HG02759 (cell line): ENCODE results near the gene NPTN.
"Not testable (repeated sequence)": the region's sequence is repeated elsewhere in the genome, so short reads cannot be mapped to it uniquely, and the experiment has no call there.

Source experiments
- ATAC-seq: cut with Tn5 transposase; IDR thresholded peaks from one replicate; pipeline ENCODE4 v1.9.1; 2021; ENCODE audit warnings: mild to moderate bottlenecking, moderate library complexity; ENCODE audit not compliant: unreplicated experiment

The NPTN gene

DNA sequence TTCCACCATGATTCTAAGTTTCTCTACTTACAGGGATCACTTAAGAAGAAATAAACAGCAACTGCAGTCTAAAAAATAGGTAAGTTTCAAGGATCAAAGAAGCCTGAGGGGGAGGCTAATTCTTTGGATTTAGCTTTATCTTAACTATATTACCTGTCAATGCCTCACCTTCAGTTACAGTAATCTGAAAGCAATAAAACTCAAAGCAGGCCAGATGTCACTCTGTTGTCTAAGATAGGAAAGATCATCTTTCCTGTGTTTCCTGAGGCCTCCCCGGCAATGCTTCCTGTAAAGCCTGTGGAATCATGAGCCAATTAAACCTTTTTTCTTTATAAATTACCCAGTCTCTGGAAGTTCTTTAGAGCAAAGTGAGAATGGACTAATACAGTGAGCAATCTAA, 60.2 kb downstream of the NPTN start:
- ATAC-seq: no peak

DNA sequence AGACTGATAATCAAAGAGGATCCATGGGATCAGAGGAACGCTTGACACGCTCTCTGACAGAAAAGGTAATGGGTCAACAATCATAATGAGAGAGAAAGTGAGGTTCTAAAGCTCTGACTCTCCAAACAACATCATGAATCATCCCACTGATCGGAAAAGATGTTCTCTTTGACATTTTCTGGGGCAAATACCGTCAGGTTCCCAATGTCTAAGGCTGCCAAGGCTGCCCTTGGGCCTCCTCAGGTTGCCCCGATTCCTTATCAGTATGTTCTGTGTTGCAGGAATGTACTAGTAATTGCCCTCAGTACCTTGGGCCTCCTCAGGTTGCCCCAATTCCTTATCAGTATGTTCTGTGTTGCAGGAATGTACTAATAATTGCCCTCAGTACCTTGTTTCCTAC, 60.9 kb downstream of the NPTN start:
- ATAC-seq: no peak

DNA sequence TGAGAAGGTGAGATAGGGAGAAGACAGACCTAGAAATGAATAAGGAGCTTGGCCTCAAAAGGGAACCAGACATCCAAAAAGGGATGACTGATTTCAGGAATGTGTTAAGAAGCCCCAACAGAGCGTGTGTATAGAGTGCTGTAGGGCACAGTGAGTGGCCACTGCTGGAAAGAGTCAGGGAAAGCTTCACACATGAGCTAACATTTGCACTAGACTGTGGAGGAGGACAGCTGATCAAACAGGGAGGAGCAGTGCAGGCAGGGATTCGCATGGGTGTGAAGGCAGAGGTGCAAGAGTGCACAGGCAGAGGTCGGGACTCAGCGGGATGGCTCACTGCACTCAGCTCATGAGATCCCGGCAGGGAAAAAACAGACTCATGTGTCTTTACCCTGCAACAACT, 61.8 kb downstream of the NPTN start:
- ATAC-seq: no peak

DNA sequence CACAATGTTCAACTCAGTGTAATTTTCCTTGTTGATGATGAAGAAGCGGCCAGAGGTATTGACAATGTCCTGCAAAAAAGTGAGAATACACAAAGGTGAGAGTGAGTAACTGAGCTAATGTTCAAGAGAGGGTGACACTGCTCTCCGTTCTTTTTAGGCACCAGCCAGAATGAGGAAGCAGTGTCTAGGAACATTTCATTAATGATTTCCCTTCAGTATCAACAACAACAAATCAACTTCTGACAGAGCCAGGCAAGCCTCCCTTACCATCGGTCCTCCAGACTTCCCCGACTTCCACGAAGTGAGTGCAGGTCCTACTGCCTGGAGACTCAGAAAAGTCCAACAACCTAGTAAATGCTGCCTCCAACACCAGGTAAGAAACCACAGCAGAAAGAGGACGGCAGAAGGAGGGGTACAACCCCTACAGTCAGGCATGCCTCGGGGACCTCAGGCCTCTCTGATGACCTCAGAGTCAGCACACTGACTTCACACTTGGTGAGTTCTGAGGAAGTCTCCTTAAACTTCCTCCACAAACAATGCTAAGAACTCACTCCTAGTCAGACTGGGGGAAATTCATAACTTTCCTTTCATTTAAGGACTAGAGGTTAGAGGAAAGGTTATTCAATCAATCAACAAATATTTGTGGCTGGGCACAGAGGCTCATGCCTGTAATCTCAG, 62.7 kb downstream of the NPTN start:
- no peak for ATAC-seq

DNA sequence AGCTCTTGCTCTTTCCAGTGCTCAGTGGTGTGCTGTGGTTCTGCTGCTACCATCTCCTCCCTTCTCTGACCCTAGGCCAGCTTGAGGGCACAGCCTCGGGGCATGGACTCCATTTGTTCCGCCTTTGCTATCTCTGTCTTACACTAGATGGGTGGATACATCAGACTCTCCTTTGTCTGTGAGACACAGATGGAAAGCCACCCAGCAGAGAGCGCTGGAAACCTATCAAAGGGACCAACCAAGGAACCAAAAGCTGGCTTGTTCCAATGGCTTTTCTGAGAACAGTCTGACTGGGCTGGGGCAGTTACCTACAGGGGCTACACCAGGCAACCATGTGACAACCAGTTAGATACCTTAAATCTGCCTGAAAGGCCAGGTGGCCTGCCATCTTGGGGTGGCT, 63.8 kb downstream of the NPTN start:
- ATAC-seq: no peak

DNA sequence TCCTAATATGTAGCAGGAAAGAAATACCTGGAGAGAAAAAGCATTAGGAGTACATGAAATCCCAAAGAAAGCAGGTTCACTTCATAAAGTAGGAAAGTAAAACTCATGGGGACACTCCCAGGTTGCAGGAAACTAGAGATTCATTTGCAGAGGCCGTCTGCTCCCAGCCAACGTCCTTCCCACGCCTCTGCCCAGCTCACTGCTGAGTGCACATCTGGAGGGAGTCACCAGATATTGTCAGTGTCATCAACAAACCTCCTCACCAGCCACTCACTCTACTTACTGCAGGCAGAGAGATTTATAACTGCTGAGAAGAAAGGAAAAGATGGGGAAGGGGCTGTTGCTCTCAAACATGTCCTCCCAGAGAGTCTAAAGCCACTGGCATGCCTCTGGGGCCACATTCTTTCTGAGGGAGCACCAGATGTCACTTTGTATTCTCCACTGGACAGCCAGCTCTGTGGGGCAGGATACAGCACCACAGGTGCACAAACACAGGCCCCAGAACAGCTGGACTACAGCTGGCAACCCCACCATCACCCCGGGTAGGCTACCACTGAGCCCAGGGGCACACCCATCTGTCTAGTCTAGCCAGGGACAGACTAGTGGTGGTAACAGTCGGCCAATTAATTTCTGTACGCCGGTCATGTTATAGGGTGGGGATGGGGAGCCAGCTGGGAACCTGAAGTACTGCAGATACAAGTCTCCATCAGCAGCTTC, 64.5 kb downstream of the NPTN start:
- ATAC-seq: no peak

DNA sequence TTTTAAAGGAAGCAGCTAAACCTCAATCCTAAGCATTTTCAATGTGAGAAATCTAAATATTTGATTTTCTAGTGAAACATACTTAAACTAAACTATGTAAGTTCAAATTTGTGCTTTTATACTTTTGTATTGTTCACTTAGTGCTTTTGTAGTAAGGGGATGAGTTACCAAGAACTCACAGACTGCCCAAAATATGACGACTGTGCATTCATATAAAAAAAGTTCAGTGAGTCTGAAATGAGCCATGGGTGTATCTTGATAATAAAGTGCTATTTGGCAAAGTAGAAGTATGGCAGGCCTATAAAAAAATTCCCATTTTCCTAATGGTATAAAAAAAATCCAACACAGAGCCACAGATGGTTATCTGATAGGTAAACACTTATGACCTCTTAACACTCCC, 66.2 kb downstream of the NPTN start:
- no peak for ATAC-seq

DNA sequence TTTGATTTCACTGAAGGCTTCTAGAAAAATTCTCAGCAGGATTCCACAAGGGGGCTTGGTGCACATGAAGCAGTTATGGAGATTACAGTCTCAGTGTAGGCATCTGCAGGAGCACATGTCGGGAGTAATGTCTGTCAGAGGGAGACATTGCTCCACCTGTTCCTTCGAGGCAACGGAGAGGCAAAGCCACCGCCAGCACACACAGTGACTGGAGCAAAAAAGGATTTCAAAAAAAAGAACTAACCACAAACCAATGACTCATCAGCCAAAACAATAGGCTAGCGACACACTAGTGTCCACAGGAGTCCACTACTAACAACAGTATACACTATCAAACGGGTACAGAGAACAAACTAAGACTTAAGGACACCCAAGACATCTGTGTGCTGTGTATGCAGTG, 68.9 kb downstream of the NPTN start:
- no peak for ATAC-seq

DNA sequence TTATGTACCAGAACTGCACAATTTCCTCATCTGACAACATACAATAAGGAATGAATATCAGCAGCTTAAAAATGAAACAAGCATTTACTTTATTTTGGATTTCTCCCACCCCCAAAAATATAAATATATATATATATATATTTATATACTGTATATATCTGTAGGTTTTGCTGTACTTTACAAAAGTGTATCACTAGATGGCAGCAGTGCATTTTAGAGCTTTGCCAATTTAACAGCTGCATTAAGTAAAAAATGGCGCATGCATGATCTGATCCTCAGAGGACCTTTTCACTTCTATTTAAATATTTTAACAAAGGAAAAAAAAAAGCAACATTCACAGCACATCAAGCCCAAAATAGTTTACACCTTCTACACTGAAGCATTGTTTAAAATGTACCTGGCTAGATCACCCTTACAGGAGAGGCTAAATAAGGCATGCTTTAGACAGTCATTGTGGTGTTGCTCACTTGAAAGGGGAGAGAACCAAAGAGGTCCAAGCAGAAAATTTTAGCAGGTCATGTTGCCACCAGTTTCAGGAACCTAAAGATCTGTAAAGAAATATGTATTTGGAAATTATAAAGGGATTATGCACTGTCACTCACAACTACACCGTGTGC, 72.6 kb downstream of the NPTN start:
- ATAC-seq: no peak

DNA sequence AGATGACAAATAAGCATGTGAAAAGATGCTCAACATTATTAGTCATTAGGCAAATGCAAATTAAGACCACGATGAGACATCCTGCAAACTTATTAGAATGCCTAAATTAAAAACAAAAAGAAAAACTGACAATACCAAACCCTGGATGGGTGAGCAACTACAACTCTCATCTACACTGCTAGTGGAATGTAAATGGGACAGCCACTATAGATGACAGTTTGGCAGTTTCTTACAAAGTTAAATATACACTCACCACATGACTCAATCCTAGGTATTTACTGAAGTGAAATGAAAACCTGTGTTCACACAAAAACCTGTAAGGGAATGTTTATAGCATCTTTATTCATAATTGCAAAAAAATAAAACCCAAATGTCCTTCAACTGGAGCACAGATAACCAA, 74.7 kb downstream of the NPTN start:
- no peak for ATAC-seq

DNA sequence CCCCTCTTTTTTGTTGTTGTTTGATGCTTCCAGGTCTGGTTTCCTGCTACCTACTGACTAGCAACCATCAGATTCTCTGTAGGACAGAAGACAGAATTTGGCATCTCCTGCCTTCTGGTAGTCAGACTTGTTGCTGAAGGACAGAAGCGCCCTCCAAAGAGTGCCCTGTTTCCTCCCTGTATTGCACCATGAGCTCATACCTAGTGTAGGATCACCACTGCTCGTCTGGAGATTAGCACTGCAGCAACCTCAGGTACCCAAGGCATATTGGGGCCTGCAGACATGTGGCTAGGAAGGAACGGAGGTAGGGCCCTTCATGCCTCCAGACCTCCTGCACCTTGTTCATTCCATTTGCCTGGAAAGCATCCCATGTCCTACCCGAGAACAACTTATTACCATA, 78.1 kb downstream of the NPTN start:
- no peak for ATAC-seq

DNA sequence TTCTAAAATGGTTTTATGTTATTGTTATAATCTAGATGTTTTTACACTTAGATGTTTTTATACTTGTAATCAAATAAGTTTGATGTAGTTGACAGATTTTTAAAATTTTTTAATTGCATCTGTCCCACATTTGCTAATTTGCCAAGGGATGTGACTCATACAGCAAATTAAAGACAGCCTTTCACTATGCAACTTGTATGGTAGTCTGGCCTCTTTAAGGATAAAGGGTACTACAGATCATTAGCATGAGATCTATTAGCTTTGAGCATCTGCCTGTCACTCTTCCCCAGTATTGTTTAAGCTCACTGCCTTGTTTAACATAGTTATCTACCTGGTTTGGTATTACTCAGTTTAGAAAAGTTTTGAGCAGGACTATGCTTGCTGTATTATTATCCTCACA, 83.0 kb downstream of the NPTN start:
- no peak for ATAC-seq

DNA sequence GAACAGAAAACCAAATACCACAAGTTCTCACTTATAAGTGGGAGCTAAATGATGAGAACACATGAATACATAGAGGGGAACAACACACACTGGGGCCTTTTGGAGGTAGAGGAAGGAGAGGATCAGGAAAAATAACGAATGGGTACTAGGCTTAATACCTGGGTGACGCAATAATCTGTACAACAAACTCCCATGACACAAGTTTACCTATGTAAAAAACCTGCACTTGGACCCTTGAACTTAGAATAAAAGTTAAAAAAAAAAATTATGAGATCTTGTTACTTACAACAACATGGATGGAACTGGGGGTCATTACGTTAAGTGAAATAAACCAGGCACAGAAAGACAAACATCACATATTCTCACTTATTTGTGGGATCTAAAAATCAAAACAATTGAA, 84.3 kb downstream of the NPTN start:
- not testable (repeated sequence) for ATAC-seq

DNA sequence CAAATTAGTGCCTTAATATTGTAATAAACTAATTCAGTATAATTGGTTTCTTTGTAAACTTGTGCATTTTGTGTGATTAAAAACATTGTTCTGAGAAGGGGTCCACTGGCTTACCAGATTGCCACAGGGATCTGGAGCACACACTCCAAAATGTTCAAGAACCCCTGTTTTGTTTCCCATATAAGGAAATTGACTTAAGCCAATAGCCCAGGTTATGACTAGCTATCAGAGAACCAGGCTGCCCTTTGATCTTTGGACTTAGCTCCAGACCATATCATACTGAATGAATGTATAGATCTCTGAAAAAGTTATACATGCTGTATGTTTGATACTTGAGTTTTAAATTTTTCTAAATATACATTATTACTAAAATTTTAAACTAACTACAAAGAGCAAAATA, 91.7 kb downstream of the NPTN start:
- ATAC-seq: no peak

DNA sequence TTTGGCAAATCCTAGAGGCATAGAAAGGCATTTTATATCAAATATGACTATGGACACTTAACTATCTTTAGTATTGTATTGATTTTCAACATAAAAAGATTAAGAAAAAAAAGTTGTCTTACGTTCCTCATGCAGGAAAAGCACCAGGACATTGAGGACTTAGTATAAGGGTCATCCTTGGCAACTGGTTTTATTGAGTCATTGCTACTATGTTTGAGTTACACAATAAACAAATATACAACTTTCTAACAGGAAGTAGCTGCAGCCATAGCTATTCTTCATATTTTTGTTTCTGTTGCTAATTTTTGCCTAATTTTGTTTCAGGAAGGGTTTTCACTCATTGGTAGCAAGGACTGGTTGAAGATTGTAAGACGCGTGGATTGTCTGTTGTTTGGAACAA, 93.0 kb downstream of the NPTN start:
- ATAC-seq: no peak

DNA sequence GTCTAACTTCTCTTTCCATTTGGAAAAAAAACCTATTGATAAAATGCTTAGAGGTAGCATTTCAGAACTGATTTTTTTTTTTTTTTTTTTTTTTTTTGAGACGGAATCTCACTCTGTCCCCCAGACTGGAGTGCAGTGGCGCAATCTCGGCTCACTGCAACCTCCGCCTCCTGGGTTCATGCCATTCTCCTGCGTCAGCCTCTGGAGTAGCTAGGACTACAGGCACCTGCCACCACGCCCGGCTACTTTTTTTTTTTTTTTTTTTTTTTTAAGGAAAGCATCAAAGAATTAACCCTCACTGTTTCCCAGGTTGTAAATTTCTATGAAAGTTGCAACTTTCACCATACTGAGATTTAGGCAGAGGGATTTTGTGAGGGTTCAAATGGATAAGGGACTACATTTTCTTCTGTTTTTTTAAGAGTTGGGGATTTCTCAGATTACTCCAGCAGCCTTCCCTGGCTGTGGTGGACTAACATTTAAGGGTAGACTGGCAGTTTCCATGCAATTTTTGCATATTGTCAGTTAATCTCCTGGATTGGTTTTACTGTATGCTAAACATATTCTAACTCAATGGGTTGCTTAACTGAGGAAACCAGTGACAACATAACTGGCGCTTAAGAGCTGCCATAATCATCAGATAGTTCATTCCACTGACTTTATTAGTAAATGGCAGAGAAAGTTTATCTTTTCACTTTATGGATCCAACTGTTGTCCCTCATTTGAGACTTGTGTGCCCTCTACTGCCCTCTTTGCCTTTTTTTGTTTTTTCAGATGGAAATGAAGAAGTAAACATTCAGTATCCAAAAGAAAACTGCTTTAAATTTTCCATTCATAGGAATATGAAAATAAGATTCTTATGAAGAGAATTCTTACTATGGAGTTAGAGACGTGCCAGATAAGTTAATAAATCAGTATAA, 93.7 kb downstream of the NPTN start:
- ATAC-seq: no peak

DNA sequence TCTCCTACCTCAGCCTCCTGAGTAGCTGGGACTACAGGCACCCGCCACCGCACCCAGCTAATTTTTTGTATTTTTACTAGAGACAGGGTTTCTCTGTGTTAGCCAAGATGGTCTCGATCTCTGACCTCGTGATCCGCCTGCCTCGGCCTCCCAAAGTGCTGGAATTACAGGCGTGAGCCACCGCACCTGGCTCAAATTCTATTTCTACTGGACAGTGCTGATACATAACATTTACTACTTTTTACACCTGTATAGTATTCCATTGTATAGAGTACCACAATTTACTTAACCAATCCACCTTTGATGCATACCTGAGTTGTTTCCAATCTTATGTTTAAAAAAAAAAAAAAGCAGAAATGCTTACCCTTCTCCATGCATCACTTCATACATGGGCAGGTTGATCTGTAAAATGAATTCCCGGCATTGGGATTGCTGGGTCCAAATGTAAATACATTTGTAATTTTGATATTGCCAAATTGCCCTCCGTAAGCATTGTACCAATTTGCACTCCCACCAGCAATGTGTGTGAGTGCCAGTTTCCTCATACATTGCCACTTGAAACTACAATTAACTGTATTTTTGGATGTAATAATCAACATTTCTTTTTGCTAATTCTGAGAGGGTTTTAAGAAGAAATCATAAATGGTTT, 94.5 kb downstream of the NPTN start:
- no peak for ATAC-seq

DNA sequence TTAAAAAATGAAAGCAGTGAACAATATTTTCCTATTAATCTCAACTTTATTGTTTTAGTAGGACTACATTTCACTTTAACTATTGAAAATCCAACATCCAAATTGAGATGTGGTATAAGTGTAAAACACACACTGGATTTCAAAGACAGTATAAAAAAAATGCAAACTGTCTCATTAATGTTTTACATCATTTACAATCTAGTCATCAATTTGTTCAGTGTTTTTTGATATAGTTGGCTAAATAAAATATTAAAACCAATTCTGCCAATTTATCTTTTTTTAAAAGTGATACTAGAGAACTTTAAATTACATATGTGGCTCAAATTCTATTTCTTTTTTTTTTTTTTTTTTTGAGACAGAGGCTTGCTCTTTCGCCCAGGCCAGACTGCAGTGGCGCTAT, 95.1 kb downstream of the NPTN start:
- no peak for ATAC-seq

DNA sequence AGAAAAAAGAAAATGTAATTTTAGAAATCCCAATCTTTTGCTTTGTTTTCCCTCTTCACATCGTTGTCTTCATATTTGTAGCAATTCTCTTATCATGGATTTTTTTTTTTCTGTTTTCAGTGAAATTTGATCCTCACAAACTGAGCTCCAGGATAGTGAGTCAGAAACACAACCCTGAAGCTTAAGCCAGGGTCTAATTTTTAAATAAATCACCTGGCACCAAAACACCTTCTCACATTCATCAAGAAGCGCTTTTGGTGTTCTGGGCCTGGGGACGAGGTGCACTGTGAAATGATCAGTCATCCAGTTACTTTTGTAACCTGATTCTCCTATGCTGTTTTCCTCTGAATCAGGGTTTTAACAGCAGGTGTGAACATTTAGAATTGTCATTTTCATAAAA, 102.5 kb downstream of the NPTN start:
- no peak for ATAC-seq

DNA sequence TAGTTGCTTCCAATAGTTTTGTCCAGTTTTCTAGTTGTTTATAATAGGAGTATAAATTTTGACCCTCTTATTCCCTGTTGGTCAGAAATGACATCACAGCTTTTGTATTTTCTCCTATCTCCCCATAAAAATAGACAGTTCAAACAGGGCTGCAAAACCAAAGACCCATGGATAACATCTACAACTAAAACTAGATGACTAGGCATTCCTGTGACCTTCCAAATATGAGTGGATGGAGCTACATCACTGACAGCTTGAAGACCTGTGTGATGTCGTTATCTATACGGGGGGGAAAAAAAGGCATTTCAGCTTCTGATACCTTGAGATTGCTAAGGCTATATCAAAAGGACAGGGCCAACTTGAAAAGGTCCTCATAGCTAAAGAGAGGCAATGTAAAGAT, 105.6 kb downstream of the NPTN start:
- no peak for ATAC-seq

DNA sequence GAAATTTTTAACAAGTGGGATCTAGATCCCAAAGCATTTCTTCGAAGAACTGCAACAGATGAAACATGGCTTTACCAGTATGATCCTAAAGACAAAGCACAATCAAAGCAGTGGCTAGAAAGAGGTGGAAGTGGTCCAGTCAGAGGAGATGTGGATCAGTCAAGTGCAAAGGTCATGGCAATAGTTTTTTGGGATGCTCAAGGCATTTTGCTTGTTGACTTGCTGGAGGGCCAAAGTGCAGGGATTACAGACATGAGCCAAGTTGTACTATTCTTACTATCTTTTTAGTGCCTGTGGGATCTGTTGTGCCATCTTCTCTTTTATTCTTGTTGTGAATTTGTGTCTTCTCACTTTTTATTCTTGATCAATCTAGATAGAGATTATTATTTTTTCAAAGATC, 108.3 kb downstream of the NPTN start:
- no peak for ATAC-seq
